OCI-LY7 (cell line): ENCODE results near the gene WWOX.
"Not testable (repeated sequence)": the region's sequence is repeated elsewhere in the genome, so short reads cannot be mapped to it uniquely, and the experiment has no call there.

Experiments used
- EZH2phosphoT487 ChIP-seq: fragments of 200-600 bp; sonication (generic); IDR thresholded peaks from 2 replicates; pipeline ENCODE4 v1.6.1; 2018; ENCODE audit warnings: low read depth, borderline replicate concordance, mild to moderate bottlenecking, mixed run types, antibody characterized with exemption, low read length, moderate library complexity, mixed read lengths
- TF ChIP-seq, protein P1 (sequence below): fragments of 200-600 bp; sonication (generic); conservative IDR thresholded peaks from 2 replicates; pipeline ENCODE4 v1.5.1; 2014; ENCODE audit warnings: mild to moderate bottlenecking, antibody characterized with exemption, low read length, moderate library complexity, mixed read lengths

DNA sequence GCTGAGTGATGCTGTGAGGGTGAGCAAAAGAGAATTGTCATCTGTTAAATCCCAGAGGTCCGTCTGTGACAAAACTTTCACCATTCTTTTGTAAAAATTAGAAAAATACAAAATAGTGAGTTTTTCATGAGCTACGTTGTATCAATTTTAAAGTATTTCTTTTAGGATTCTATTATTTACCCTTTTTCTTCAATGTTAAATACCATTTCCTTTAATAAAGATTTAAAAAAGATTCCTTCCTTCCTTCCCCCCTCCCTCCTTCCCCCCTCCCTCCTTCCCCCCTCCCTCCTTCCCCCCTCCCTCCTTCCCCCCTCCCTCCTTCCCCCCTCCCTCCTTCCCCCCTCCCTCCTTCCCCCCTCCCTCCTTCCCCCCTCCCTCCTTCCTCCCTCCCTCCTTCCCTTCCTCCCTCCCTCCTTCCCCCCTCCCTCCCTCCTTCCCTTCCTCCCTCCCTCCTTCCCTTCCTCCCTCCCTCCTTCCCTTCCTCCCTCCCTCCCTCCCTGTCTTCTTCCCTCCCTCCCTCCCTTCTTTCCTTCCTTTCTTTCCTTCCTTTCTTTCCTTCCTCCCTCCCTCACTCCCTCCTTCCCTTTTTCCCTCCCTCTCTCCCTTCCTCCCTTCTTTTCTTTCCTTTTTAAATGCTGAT lies 505.1 kb downstream of the WWOX start:
- TF ChIP-seq, protein P1, sequence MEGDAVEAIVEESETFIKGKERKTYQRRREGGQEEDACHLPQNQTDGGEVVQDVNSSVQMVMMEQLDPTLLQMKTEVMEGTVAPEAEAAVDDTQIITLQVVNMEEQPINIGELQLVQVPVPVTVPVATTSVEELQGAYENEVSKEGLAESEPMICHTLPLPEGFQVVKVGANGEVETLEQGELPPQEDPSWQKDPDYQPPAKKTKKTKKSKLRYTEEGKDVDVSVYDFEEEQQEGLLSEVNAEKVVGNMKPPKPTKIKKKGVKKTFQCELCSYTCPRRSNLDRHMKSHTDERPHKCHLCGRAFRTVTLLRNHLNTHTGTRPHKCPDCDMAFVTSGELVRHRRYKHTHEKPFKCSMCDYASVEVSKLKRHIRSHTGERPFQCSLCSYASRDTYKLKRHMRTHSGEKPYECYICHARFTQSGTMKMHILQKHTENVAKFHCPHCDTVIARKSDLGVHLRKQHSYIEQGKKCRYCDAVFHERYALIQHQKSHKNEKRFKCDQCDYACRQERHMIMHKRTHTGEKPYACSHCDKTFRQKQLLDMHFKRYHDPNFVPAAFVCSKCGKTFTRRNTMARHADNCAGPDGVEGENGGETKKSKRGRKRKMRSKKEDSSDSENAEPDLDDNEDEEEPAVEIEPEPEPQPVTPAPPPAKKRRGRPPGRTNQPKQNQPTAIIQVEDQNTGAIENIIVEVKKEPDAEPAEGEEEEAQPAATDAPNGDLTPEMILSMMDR = not testable (repeated sequence)
- not testable (repeated sequence) for TF ChIP-seq EZH2phosphoT487
